Progenitor cell of endocrine pancreas (in vitro differentiated cells): ENCODE measurements around the gene HTATIP2. TPM values are rescaled to one million over a fixed set of nuclear protein-coding genes. Genes with fewer than 3 reads are reported as not detected.

Experiments
- total RNA-seq: library from RNA; stranded (reverse); gene quantifications from 2 replicates; pipeline ENCODE4 v1.2.1, GENCODE V29; 2021

The HTATIP2 gene
- total RNA-seq, 1 donor from 2014 or later: 21.4 TPM

Other genes starting within 250 kb of the HTATIP2 start
- not detected in 2 replicates for gene DBX1, start 203.2 kb upstream of the HTATIP2 start, total RNA-seq
- 12.2 and 19.3 TPM in 2 replicates for gene PRMT3, start 24.0 kb downstream of the HTATIP2 start, total RNA-seq
- gene SLC6A5, start 235.9 kb downstream of the HTATIP2 start, total RNA-seq: not detected in 2 replicates